Measurements from ENCODE around the gene SLMAP. TPM values are rescaled to one million over a fixed set of nuclear protein-coding genes. Genes with fewer than 3 reads are reported as not detected.

SLMAP gene
- total RNA-seq, 5 donors from 2014 or later (not counting 1 experiment from before 2014, with no cell fraction given), result 57.4 to 78.8 (median 72.3) TPM

DNA sequence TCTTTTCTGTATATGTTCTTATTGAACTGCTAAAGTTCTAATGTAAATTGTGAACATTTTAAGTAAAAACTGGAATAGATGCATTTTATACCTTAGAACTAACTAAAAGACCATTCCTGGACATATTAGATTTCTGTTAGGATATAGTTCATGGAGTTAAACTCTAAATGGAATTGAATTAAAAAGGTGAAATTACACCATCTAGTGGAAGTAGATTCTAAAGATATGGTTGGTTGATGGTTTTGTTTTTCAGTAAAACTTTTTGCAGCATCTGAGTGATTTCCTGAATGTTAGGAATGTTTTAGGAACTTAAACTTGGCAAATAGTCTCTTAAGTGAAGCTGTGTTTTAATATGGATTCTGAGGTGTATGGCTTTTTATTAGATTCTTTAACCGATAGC lies 96.8 kb downstream of the SLMAP start:
- DNase-seq (peak in 1 of 35 experiments; percentile 2), ATAC-seq (replicated peaks in 1 of 4) (no peak)
- Histone ChIP-seq H3K27me3 (replicated peaks in 1 of 2; ENCODE audit: control insufficient read depth in 2 of 2, extremely low read depth in 1 of 2, insufficient read depth in 2 of 2, low read length in 1 of 2) (no peaks in the 10 kb centered on the region), H3K4me1 (ENCODE audit: control insufficient read depth in 1 of 2, extremely low read depth in 1 of 2, insufficient read depth in 2 of 2, low read length in 2 of 2) (no peaks in the 10 kb centered on the region), H3K9me3 (no peaks in the 10 kb centered on the region), H3K4me3 (ENCODE audit: control insufficient read depth in 1 of 2, extremely low read depth in 1 of 2, low read length in 1 of 2) (no peak overlapping the region), H3K36me3 (ENCODE audit: control insufficient read depth in 2 of 2, extremely low read depth in 1 of 2, insufficient read depth in 1 of 2, low read length in 1 of 2) (peaks cover 0 to 15% of the 10 kb centered on the region in 2 donors), H3K27ac (ENCODE audit: low read length) (no peak overlapping the region)
- no peaks in the 10 kb centered on the region for H3K9me3 Mint-ChIP-seq
- CTCF ChIA-PET, result interaction anchor here in 1 of 2 donors (0.5 to 1.0 kb wide), 3 partner anchors 13 to 895 kb away, joined by 3 to 4 read pairs (median 4); no protein-coding TSS in a partner anchor
- no CpG with 5 or more reads among the region's 1 CpG for WGBS (ENCODE audit: insufficient coverage)
- no peaks in the 10 kb centered on the region for H3K4me1 Mint-ChIP-seq
- H3K4me3 Mint-ChIP-seq, result no peak overlapping the region
- POLR2A ChIA-PET, result interaction anchor here in 1 of 2 donors (0.6 kb wide), 1 partner anchor 349 kb away, joined by 3 read pairs; no protein-coding TSS in a partner anchor
- no peaks in the 10 kb centered on the region for H3K27me3 Mint-ChIP-seq
- H3K27ac Mint-ChIP-seq, result no peak overlapping the region
- H3K36me3 Mint-ChIP-seq, result peaks cover 12% of the 10 kb centered on the region

DNA sequence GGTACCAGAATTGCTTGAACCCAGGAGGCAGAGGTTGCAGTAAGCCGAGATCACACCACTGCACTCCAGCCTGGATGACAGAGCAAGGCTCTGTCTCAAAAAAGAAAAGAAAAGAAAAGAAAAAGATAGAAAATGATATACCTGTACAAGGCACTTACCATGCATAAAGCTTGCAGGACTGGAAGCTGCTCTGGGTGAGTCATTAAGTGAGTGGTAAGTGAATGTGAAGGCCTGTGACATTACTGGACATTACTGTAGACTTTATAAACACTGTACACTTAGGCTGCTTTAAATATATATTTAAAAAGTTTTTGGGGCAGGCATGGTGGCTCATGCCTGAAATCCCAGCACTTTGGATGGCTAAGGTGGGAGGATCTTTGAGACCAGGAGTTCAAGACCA lies 99.2 kb downstream of the SLMAP start:
- H3K27ac Mint-ChIP-seq, result no peak overlapping the region
- no peak overlapping the region for H3K4me3 ChIP-seq (ENCODE audit: control insufficient read depth in 1 of 2, extremely low read depth in 1 of 2, low read length in 1 of 2)
- no peaks in the 10 kb centered on the region for H3K9me3 Mint-ChIP-seq
- H3K9me3 ChIP-seq, result no peaks in the 10 kb centered on the region
- CTCF ChIA-PET, result interaction anchor here (0.6 to 2.5 kb wide), 3 partner anchors 15 to 1101 kb away, joined by 4 to 23 read pairs (median 6); no protein-coding TSS in a partner anchor
- H3K36me3 ChIP-seq (ENCODE audit: control insufficient read depth in 2 of 2, extremely low read depth in 1 of 2, insufficient read depth in 1 of 2, low read length in 1 of 2), result peaks cover 0 to 21% of the 10 kb centered on the region in 2 donors
- no peak overlapping the region for H3K4me3 Mint-ChIP-seq
- POLR2A ChIA-PET, result interaction anchor here in 1 of 2 donors (0.6 kb wide), 1 partner anchor 274 kb away, joined by 5 read pairs; no protein-coding TSS in a partner anchor
- H3K4me1 ChIP-seq (ENCODE audit: control insufficient read depth in 1 of 2, extremely low read depth in 1 of 2, insufficient read depth in 2 of 2, low read length in 2 of 2), result no peaks in the 10 kb centered on the region
- H3K27me3 ChIP-seq (replicated peaks in 1 of 2; ENCODE audit: control insufficient read depth in 2 of 2, extremely low read depth in 1 of 2, insufficient read depth in 2 of 2, low read length in 1 of 2), result no peaks in the 10 kb centered on the region
- H3K36me3 Mint-ChIP-seq, result peaks cover 18% of the 10 kb centered on the region
- no peak overlapping the region for H3K27ac ChIP-seq (ENCODE audit: low read length)
- no peaks in the 10 kb centered on the region for H3K27me3 Mint-ChIP-seq
- H3K4me1 Mint-ChIP-seq, result no peaks in the 10 kb centered on the region
- ATAC-seq (replicated peaks in 1 of 4) (no peak), DNase-seq (no peak)
- WGBS (ENCODE audit: insufficient coverage), result no CpG with 5 or more reads among the region's 1 CpG

DNA sequence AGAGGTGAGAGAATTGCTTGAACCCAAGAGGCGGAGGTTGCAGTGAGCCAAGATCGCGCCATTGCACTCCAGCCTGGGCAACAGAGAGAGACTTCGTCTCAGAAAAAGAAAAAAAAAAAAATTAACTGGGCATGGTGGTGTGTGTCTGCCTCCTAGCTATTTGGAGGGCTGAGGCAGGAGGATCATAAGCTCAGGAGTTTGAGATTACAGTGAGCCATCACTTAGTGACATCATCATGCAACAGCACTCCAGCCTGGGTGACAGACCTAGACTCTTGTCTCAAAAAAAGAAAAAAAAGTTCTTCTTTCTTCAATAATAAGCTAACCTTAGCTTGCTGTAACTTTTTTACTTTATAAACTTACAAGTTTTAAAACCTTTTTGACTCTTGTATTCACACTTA lies 99.8 kb downstream of the SLMAP start:
- WGBS (ENCODE audit: insufficient coverage), result 100% methylated on average over 3 of the region's 4 CpGs
- DNase-seq (no peak), ATAC-seq (replicated peaks in 1 of 4) (no peak)
- no peaks in the 10 kb centered on the region for H3K4me1 Mint-ChIP-seq
- no peak overlapping the region for H3K27ac ChIP-seq (ENCODE audit: low read length)
- ChIA-PET POLR2A (interaction anchor here (0.6 kb wide), 2 partner anchors 275 to 290 kb away, joined by 3 to 5 read pairs; no protein-coding TSS in a partner anchor), CTCF (interaction anchor here (0.6 to 2.5 kb wide), 7 partner anchors 10 to 1102 kb away, joined by 3 to 23 read pairs (median 4); no protein-coding TSS in a partner anchor)
- H3K4me3 ChIP-seq (ENCODE audit: control insufficient read depth in 1 of 2, extremely low read depth in 1 of 2, low read length in 1 of 2), result no peak overlapping the region
- H3K4me1 ChIP-seq (ENCODE audit: control insufficient read depth in 1 of 2, extremely low read depth in 1 of 2, insufficient read depth in 2 of 2, low read length in 2 of 2), result no peaks in the 10 kb centered on the region
- H3K36me3 Mint-ChIP-seq, result peaks cover 18% of the 10 kb centered on the region
- H3K27me3 Mint-ChIP-seq, result no peaks in the 10 kb centered on the region
- no peaks in the 10 kb centered on the region for H3K9me3 Mint-ChIP-seq
- H3K9me3 ChIP-seq, result no peaks in the 10 kb centered on the region
- H3K36me3 ChIP-seq (ENCODE audit: control insufficient read depth in 2 of 2, extremely low read depth in 1 of 2, insufficient read depth in 1 of 2, low read length in 1 of 2), result peaks cover 0 to 20% of the 10 kb centered on the region in 2 donors
- no peaks in the 10 kb centered on the region for H3K27me3 ChIP-seq (replicated peaks in 1 of 2; ENCODE audit: control insufficient read depth in 2 of 2, extremely low read depth in 1 of 2, insufficient read depth in 2 of 2, low read length in 1 of 2)
- no peak overlapping the region for H3K27ac Mint-ChIP-seq
- no peak overlapping the region for H3K4me3 Mint-ChIP-seq

DNA sequence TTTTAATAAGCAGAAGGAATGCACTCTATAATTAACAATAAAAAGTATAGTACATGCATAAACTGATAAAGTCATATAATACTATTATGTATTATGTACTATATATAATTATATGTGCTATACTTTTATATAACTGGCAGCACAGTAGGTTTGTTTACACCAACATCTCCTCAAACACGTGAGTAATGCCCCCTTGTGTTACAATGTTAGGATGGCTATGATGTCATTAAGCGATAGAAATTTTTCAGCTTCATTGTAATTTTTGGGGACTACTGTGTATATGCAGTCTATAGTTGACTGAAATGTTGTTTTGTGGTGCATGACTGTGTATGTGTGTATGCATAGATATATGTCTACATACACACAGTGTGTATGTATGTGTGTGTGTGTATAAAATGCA lies 100.6 kb downstream of the SLMAP start:
- H3K9me3 Mint-ChIP-seq, result no peaks in the 10 kb centered on the region
- Histone ChIP-seq H3K27me3 (replicated peaks in 1 of 2; ENCODE audit: control insufficient read depth in 2 of 2, extremely low read depth in 1 of 2, insufficient read depth in 2 of 2, low read length in 1 of 2) (no peaks in the 10 kb centered on the region), H3K4me3 (ENCODE audit: control insufficient read depth in 1 of 2, extremely low read depth in 1 of 2, low read length in 1 of 2) (no peak overlapping the region), H3K36me3 (ENCODE audit: control insufficient read depth in 2 of 2, extremely low read depth in 1 of 2, insufficient read depth in 1 of 2, low read length in 1 of 2) (peaks cover 0 to 23% of the 10 kb centered on the region in 2 donors), H3K9me3 (no peaks in the 10 kb centered on the region), H3K27ac (ENCODE audit: low read length) (no peak overlapping the region), H3K4me1 (ENCODE audit: control insufficient read depth in 1 of 2, extremely low read depth in 1 of 2, insufficient read depth in 2 of 2, low read length in 2 of 2) (no peaks in the 10 kb centered on the region)
- DNase-seq (peak in 1 of 35 experiments; percentile 23), ATAC-seq (replicated peaks in 1 of 4) (no peak)
- CTCF ChIA-PET, result interaction anchor here (0.6 to 2.5 kb wide), 5 partner anchors 11 to 756 kb away, joined by 3 to 23 read pairs (median 4); no protein-coding TSS in a partner anchor
- peaks cover 18% of the 10 kb centered on the region for H3K36me3 Mint-ChIP-seq
- 86% methylated on average over 1 of the region's 2 CpGs for whole genome bisulfite sequencing (ENCODE audit: insufficient coverage)
- no peak overlapping the region for H3K27ac Mint-ChIP-seq
- H3K4me1 Mint-ChIP-seq, result no peaks in the 10 kb centered on the region
- no peaks in the 10 kb centered on the region for H3K27me3 Mint-ChIP-seq
- POLR2A ChIA-PET, result no interaction called here
- H3K4me3 Mint-ChIP-seq, result no peak overlapping the region

DNA sequence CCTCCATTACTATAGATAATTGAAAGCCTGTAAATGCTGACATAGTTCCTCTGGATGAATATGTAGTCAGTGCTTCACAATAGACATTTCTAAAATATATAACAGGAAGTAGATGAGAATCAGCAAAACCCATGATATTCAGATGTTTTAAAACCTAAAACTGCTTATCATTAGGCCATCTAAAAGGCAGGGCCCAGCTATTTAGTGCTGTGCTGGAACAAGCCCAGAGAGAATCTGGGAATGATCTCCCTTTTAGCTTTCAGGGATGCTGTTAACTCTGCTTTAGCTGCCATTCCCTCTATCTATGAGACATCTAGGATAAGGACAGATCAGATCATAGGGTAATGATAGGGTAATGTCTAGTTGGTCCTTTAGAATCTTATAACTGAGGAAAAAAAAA lies 106.8 kb downstream of the SLMAP start:
- no peak for DNase-seq
- ChIA-PET POLR2A (no interaction called here), CTCF (no interaction called here)
- H3K27me3 ChIP-seq (replicated peaks in 1 of 2; ENCODE audit: control insufficient read depth in 2 of 2, extremely low read depth in 1 of 2, insufficient read depth in 2 of 2, low read length in 1 of 2), result no peaks in the 10 kb centered on the region
- H3K36me3 ChIP-seq (ENCODE audit: control insufficient read depth in 2 of 2, extremely low read depth in 1 of 2, insufficient read depth in 1 of 2, low read length in 1 of 2), result peaks cover 4 to 35% of the 10 kb centered on the region in 2 donors
- no peak overlapping the region for H3K4me3 Mint-ChIP-seq
- no peaks in the 10 kb centered on the region for H3K9me3 ChIP-seq
- H3K4me3 ChIP-seq (ENCODE audit: control insufficient read depth in 1 of 2, extremely low read depth in 1 of 2, low read length in 1 of 2), result no peak overlapping the region
- no peak overlapping the region for H3K27ac Mint-ChIP-seq
- no peaks in the 10 kb centered on the region for H3K27me3 Mint-ChIP-seq
- H3K9me3 Mint-ChIP-seq, result no peaks in the 10 kb centered on the region
- H3K27ac ChIP-seq (ENCODE audit: low read length), result no peak overlapping the region
- no peak for ATAC-seq (replicated peaks in 1 of 4)
- no peaks in the 10 kb centered on the region for H3K4me1 Mint-ChIP-seq
- H3K4me1 ChIP-seq (ENCODE audit: control insufficient read depth in 1 of 2, extremely low read depth in 1 of 2, insufficient read depth in 2 of 2, low read length in 2 of 2), result no peaks in the 10 kb centered on the region
- peaks cover 50% of the 10 kb centered on the region for H3K36me3 Mint-ChIP-seq

DNA sequence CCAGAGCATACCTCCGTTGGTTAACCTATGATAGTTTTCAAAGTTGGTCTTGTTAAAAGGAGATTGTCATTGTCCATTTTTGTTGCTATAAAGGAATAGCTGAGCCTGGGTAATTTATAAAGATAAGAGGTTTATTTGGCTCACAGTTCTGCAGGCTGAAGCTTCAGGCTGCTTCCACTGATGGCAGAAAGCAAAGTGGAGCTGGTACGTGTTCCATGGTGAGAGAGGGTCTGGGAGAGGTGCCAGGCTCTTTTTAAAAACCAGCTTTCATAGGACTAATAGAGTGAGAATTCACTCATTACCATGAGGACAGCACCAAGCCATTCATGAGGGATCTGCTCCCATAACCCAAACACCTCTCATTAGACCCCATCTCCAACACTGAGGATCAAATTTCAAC lies 107.3 kb downstream of the SLMAP start:
- H3K36me3 Mint-ChIP-seq, result peaks cover 48% of the 10 kb centered on the region
- CTCF ChIA-PET, result no interaction called here
- no peaks in the 10 kb centered on the region for H3K27me3 Mint-ChIP-seq
- H3K27ac ChIP-seq (ENCODE audit: low read length), result no peak overlapping the region
- H3K4me3 ChIP-seq (ENCODE audit: control insufficient read depth in 1 of 2, extremely low read depth in 1 of 2, low read length in 1 of 2), result no peak overlapping the region
- DNase-seq, result no peak
- no peaks in the 10 kb centered on the region for H3K9me3 Mint-ChIP-seq
- H3K36me3 ChIP-seq (ENCODE audit: control insufficient read depth in 2 of 2, extremely low read depth in 1 of 2, insufficient read depth in 1 of 2, low read length in 1 of 2), result peaks cover 4 to 32% of the 10 kb centered on the region in 2 donors
- POLR2A ChIA-PET, result no interaction called here
- no peaks in the 10 kb centered on the region for H3K27me3 ChIP-seq (replicated peaks in 1 of 2; ENCODE audit: control insufficient read depth in 2 of 2, extremely low read depth in 1 of 2, insufficient read depth in 2 of 2, low read length in 1 of 2)
- H3K9me3 ChIP-seq, result no peaks in the 10 kb centered on the region
- WGBS (ENCODE audit: insufficient coverage), result 100% methylated on average over 1 of the region's 2 CpGs
- H3K4me1 ChIP-seq (ENCODE audit: control insufficient read depth in 1 of 2, extremely low read depth in 1 of 2, insufficient read depth in 2 of 2, low read length in 2 of 2), result no peaks in the 10 kb centered on the region
- no peak overlapping the region for H3K27ac Mint-ChIP-seq
- no peak for ATAC-seq (replicated peaks in 1 of 4)
- H3K4me3 Mint-ChIP-seq, result no peak overlapping the region
- H3K4me1 Mint-ChIP-seq, result no peaks in the 10 kb centered on the region

Data from T-cell (primary cell).